Neural progenitor cell (in vitro differentiated cells): ENCODE measurements around the gene NEURL1. TPM values are rescaled to one million over a fixed set of nuclear protein-coding genes. Genes with fewer than 3 reads are reported as not detected.

ENCODE experiments used
- DNase-seq: peaks from one replicate; pipeline ENCODE4 v3.0.0-alpha.2; 2016; ENCODE audit warnings: low spot score
- H2AFZ ChIP-seq: fragments of 200-600 bp; sonication (generic); replicated peaks from 2 replicates; pipeline ENCODE4 v1.6.1; 2016; ENCODE audit warnings: antibody characterized with exemption
- H3F3A ChIP-seq: fragments of 200-600 bp; sonication (generic); 2 replicates; pipeline ENCODE4 v1.6.1; 2016; ENCODE audit warnings: antibody characterized with exemption, low read depth
- H3K27ac ChIP-seq: fragments of 200-600 bp; sonication (generic); 2 replicates; pipeline ENCODE4 v1.5.1; 2016; ENCODE audit warnings: mild to moderate bottlenecking
- H3K27me3 ChIP-seq: fragments of 200-600 bp; sonication (generic); 2 replicates; pipeline ENCODE4 v1.6.1; 2016; ENCODE audit warnings: mild to moderate bottlenecking, moderate library complexity
- H3K36me3 ChIP-seq: fragments of 200-600 bp; sonication (generic); 2 replicates; pipeline ENCODE4 v1.5.1; 2016
- H3K4me1 ChIP-seq: fragments of 200-600 bp; sonication (generic); 2 replicates; pipeline ENCODE4 v1.6.1; 2016; ENCODE audit warnings: mixed run types
- H3K4me2 ChIP-seq: fragments of 200-600 bp; sonication (generic); 2 replicates; pipeline ENCODE4 v1.6.1; 2016
- H3K4me3 ChIP-seq: fragments of 200-600 bp; sonication (generic); 2 replicates; pipeline ENCODE4 v1.5.1; 2016
- H3K79me2 ChIP-seq: fragments of 200-600 bp; sonication (generic); 2 replicates; pipeline ENCODE4 v1.6.1; 2016; ENCODE audit warnings: low read depth
- H3K9ac ChIP-seq: fragments of 200-600 bp; sonication (generic); 2 replicates; pipeline ENCODE4 v1.6.1; 2016
- H3K9me3 ChIP-seq: fragments of 200-600 bp; sonication (generic); 2 replicates; pipeline ENCODE4 v1.5.1; 2016; ENCODE audit warnings: low read depth
- H4K20me1 ChIP-seq: fragments of 200-600 bp; sonication (generic); 2 replicates; pipeline ENCODE4 v1.6.1; 2016; ENCODE audit warnings: low read depth
- H3K27ac Mint-ChIP-seq: 3 replicates; pipeline ENCODE4 v1.8.0; 2021; ENCODE audit warnings: mixed read lengths
- H3K27me3 Mint-ChIP-seq: 2 replicates; pipeline ENCODE4 v1.8.0; 2022; ENCODE audit warnings: low read depth, mild to moderate bottlenecking, inconsistent platforms, moderate library complexity, mixed read lengths; ENCODE audit not compliant: insufficient read depth
- H3K36me3 Mint-ChIP-seq: 3 replicates; pipeline ENCODE4 v1.8.0; 2021; ENCODE audit warnings: mixed read lengths
- H3K4me1 Mint-ChIP-seq: 3 replicates; pipeline ENCODE4 v1.8.0; 2021; ENCODE audit warnings: mixed read lengths
- H3K4me3 Mint-ChIP-seq: 3 replicates; pipeline ENCODE4 v1.8.0; 2021; ENCODE audit warnings: mild to moderate bottlenecking, moderate library complexity, mixed read lengths
- H3K9me3 Mint-ChIP-seq: 3 replicates; pipeline ENCODE4 v1.8.0; 2020; ENCODE audit warnings: mixed read lengths
- CTCF ChIP-seq: fragments of 200-600 bp; sonication (generic); IDR thresholded peaks from 2 replicates; pipeline ENCODE4 v1.5.1; 2017; ENCODE audit warnings: antibody characterized with exemption, mild to moderate bottlenecking
- EZH2 ChIP-seq: fragments of 200-600 bp; sonication (generic); IDR thresholded peaks from 2 replicates; pipeline ENCODE4 v1.6.1; 2017; ENCODE audit warnings: antibody characterized with exemption, mild to moderate bottlenecking, moderate library complexity
- EZH2phosphoT487 ChIP-seq: fragments of 200-600 bp; sonication (generic); IDR thresholded peaks from 2 replicates; pipeline ENCODE4 v1.6.1; 2017; ENCODE audit warnings: antibody characterized with exemption
- total RNA-seq: library from RNA; depleted of rRNA; stranded (reverse); fragments of >200 nt; gene quantifications from 2 replicates; pipeline ENCODE4 v1.2.3, GENCODE V29; 2015; ENCODE audit warnings: low replicate concordance

NEURL1 gene
- total RNA-seq, 1 donor from 2014 or later: 0.06 TPM

GRCh38 chr10:103555712-103556111 is 62.2 kb downstream of the NEURL1 start:
- Histone ChIP-seq H3K36me3 (no peaks in the 10 kb centered on the region), H3K4me3 (peak overlapping the region; percentile 63), H3K4me1 (peaks cover 11% of the 10 kb centered on the region), H3K27ac (no peak overlapping the region), H3K4me2 (peak overlapping the region; percentile 98), H3K9me3 (no peaks in the 10 kb centered on the region), H3K9ac (no peak overlapping the region), H4K20me1 (no peaks in the 10 kb centered on the region), H2AFZ (peak overlapping the region; percentile 68), H3K79me2 (no peaks in the 10 kb centered on the region), H3K27me3 (peaks cover 33% of the 10 kb centered on the region), H3F3A (peaks cover 5% of the 10 kb centered on the region)
- TF ChIP-seq EZH2phosphoT487 (no peak), CTCF (no peak)
- Mint-ChIP-seq H3K36me3 (no peaks in the 10 kb centered on the region), H3K27me3 (peaks cover 25% of the 10 kb centered on the region), H3K27ac (no peak overlapping the region), H3K4me1 (peaks cover 17% of the 10 kb centered on the region), H3K9me3 (no peaks in the 10 kb centered on the region), H3K4me3 (peak overlapping the region; percentile 81)
- DNase-seq: no peak

GRCh38 chr10:103556383-103557007 is 63.0 kb downstream of the NEURL1 start:
- no peaks in the 10 kb centered on the region for H4K20me1 ChIP-seq
- H3K36me3 ChIP-seq: no peaks in the 10 kb centered on the region
- H3K9me3 Mint-ChIP-seq: no peaks in the 10 kb centered on the region
- H3K27ac Mint-ChIP-seq: no peak overlapping the region
- H3K4me1 ChIP-seq: peaks cover 11% of the 10 kb centered on the region
- H3K4me2 ChIP-seq: no peak overlapping the region
- DNase-seq: no peak
- no peak overlapping the region for H3K27ac ChIP-seq
- H3K4me3 ChIP-seq: no peak overlapping the region
- H3K4me3 Mint-ChIP-seq: peak overlapping the region; percentile 81
- no peaks in the 10 kb centered on the region for H3K36me3 Mint-ChIP-seq
- TF ChIP-seq EZH2phosphoT487 (no peak), CTCF (no peak), EZH2 (no peak)
- no peaks in the 10 kb centered on the region for H3K79me2 ChIP-seq
- H3K9ac ChIP-seq: no peak overlapping the region
- H3F3A ChIP-seq: peaks cover 5% of the 10 kb centered on the region
- H3K9me3 ChIP-seq: no peaks in the 10 kb centered on the region
- peaks cover 25% of the 10 kb centered on the region for H3K27me3 Mint-ChIP-seq
- H3K4me1 Mint-ChIP-seq: peaks cover 17% of the 10 kb centered on the region
- H3K27me3 ChIP-seq: peaks cover 33% of the 10 kb centered on the region
- no peak overlapping the region for H2AFZ ChIP-seq

- Mint-ChIP-seq H3K27ac (no peak overlapping the region), H3K4me3 (no peak overlapping the region), H3K4me1 (peaks cover 17% of the 10 kb centered on the region), H3K36me3 (no peaks in the 10 kb centered on the region), H3K9me3 (no peaks in the 10 kb centered on the region), H3K27me3 (peaks cover 25% of the 10 kb centered on the region)
- Histone ChIP-seq H2AFZ (no peak overlapping the region), H3K9ac (no peak overlapping the region), H3K27ac (no peak overlapping the region), H3K36me3 (no peaks in the 10 kb centered on the region), H3F3A (peaks cover 5% of the 10 kb centered on the region), H3K4me1 (peaks cover 11% of the 10 kb centered on the region), H4K20me1 (no peaks in the 10 kb centered on the region), H3K4me2 (no peak overlapping the region), H3K79me2 (no peaks in the 10 kb centered on the region), H3K9me3 (no peaks in the 10 kb centered on the region), H3K27me3 (peaks cover 33% of the 10 kb centered on the region), H3K4me3 (no peak overlapping the region)
- TF ChIP-seq EZH2phosphoT487 (no peak), CTCF (no peak), EZH2 (no peak)
- no peak for DNase-seq
Observed at GRCh38 chr10:103557455-103557854, 64.0 kb downstream of the NEURL1 start.
